Spleen (tissue), 11 donors: ENCODE results near the gene ZNF77. TPM values are rescaled to one million over a fixed set of nuclear protein-coding genes. Genes with fewer than 3 reads are reported as not detected.

Source experiments
- DNase-seq: peaks from one replicate; pipeline ENCODE4 v3.0.0-alpha.2; 2020
- H3K27ac ChIP-seq, 8 donors: fragments of 200-600 bp; sonication (generic) in 7 of 8; 1 replicate in 4 of 8; 2 replicates in 4 of 8; pipeline versions ENCODE4 v1.5.0 to v1.8.0; 2016 to 2021; ENCODE audit warnings: inconsistent platforms in 4 of 8, mild to moderate bottlenecking in 4 of 8, moderate library complexity in 1 of 8
- H3K27me3 ChIP-seq, 7 donors: fragments of 200-600 bp; sonication (generic) in 6 of 7; replicated peaks in 1 of 7; 1 replicate in 4 of 7; 2 replicates in 3 of 7; pipeline versions ENCODE4 v1.5.0 to v1.8.0; 2016 to 2021; ENCODE audit warnings: inconsistent platforms in 3 of 7, mild to moderate bottlenecking in 1 of 7
- H3K36me3 ChIP-seq, 6 donors: fragments of 200-600 bp; sonication (generic) in 5 of 6; 1 replicate in 4 of 6; 2 replicates in 2 of 6; pipeline versions ENCODE4 v1.5.0 to v1.8.0; 2016 to 2021; ENCODE audit warnings: inconsistent platforms in 2 of 6
- H3K4me1 ChIP-seq, 6 donors: fragments of 200-600 bp; sonication (generic) in 5 of 6; 1 replicate in 3 of 6; 2 replicates in 3 of 6; pipeline versions ENCODE4 v1.5.0 to v1.8.0; 2016 to 2021; ENCODE audit warnings: inconsistent platforms in 3 of 6
- H3K4me3 ChIP-seq, 8 donors: fragments of 200-600 bp; sonication (generic) in 7 of 8; 1 replicate in 4 of 8; 2 replicates in 4 of 8; pipeline versions ENCODE4 v1.5.0 to v1.8.0; 2016 to 2021; ENCODE audit warnings: inconsistent platforms in 4 of 8, mild to moderate bottlenecking in 4 of 8, moderate library complexity in 2 of 8
- H3K9me3 ChIP-seq, 8 donors: fragments of 200-600 bp; sonication (generic) in 7 of 8; 1 replicate in 4 of 8; 2 replicates in 4 of 8; pipeline versions ENCODE4 v1.5.0 to v1.8.0; 2016 to 2021; ENCODE audit warnings: inconsistent platforms in 4 of 8
- POLR2A ChIP-seq, 3 donors: fragments of 450-650 bp; IDR thresholded peaks; one replicate each; pipeline ENCODE4 v1.5.1; 2017; ENCODE audit warnings: antibody characterized with exemption in 3 of 3, mild to moderate bottlenecking in 1 of 3
- POLR2AphosphoS5 ChIP-seq, 3 donors: sonication (generic); formaldehyde crosslinking; IDR thresholded peaks; one replicate each; pipeline ENCODE4 v1.5.1; 2017; ENCODE audit warnings: antibody characterized with exemption in 3 of 3
- WGBS, 5 donors: extraction: QIAGEN DNeasy Blood & Tissue Kit in 3 of 5; methylation state at CpG; one replicate each; pipeline versions ENCODE4 v1.1.5 to v1.1.7; 2013 to 2018; 5-methylcytosine and 5-hydroxymethylcytosine counted together
- intact Hi-C: fragments of 100-400 bp; cut with DNase I; formaldehyde crosslinking; loops from one replicate; pipeline ENCODE4 v1.15.0; 2023; ENCODE audit warnings: low total_unique reads
- polyA plus RNA-seq, 3 donors: library from polyadenylated mRNA; stranded (reverse); fragments of 200-250 nt; gene quantifications; one replicate each; pipeline ENCODE4 v1.2.1, GENCODE V29; 2013
- total RNA-seq, 7 donors: library from RNA; depleted of rRNA in 3 of 7; stranded (reverse); fragments of >200 nt in 3 of 7; fragmentation: NEBNext Ultra II Directional in 4 of 7; extraction: Animal tissue kit (Norgen Biotek cat#: 25700) in 4 of 7; gene quantifications; one replicate each; pipeline versions ENCODE4 v1.1.0 to v1.2.1, GENCODE V29; 2016 to 2021
- TF ChIP-seq, protein P1 (sequence below), 11 experiments: fragments of 200-600 bp in 7 of 11; fragments of 450-650 bp in 4 of 11; sonication (generic) in 4 of 11; IDR thresholded peaks in 8 of 11; conservative IDR thresholded peaks in 3 of 11; 1 replicate in 7 of 11; 2 replicates in 4 of 11; pipeline versions ENCODE4 v1.4.0 to v1.8.0; 2016 to 2021; ENCODE audit warnings: antibody characterized with exemption in 11 of 11, inconsistent platforms in 4 of 11, mild to moderate bottlenecking in 1 of 11
- donor health status: healthy with polysubstance abuse.
- donor health status: DM: no; HTN: no; CAD: no; lungs with moderate emphysema.
- donor health status: DM: no; HTN: no; CAD: no.
- donor health status: Bipolar disorder and iron deficiency.
- donor health status: healthy.
- donor health status: DM: no; HTN: no; CAD: no.
- donor health status: DM: yes; HTN: yes; CAD: no.

The ZNF77 gene
- total and polyA plus RNA-seq, 10 donors = 2.2 to 7.5 (median 4.3) TPM

DNA sequence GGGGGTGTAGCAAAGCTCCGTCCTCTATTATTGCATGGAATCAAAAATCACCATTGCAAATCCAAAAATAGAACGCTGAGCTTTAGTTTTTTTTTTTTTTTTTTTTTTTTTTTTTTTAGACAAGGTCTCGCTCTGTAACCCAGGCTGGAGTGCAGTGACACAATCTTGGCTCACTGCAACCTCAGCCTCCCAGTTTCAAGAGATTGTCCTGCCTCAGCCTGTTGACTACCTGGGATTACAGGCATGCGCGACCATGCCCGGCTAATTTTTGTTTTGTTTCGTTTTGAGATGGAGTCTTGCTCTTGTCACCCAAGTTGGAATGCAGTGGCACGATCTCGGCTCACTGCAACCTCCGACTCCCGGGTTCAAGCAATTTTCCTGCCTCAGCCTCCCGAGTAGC lies 15.3 kb upstream of the ZNF77 start:
- no peak overlapping the region for H3K4me3 ChIP-seq
- H3K4me1 ChIP-seq = peaks cover 0 to 12% (median 7%) of the 10 kb centered on the region in 6 donors
- DNase-seq = no peak
- intact Hi-C loops = no loop called here
- 87 to 92% (median 90%) methylated on average over 12 of the region's 12 CpGs for WGBS, 5 donors
- no peak overlapping the region for H3K27ac ChIP-seq
- H3K9me3 ChIP-seq = no peaks in the 10 kb centered on the region
- TF ChIP-seq POLR2A (IDR thresholded peaks at IDR 0.05) = no peak
- TF ChIP-seq POLR2AphosphoS5 (IDR thresholded peaks at IDR 0.05) = no peak
- TF ChIP-seq, protein P1, sequence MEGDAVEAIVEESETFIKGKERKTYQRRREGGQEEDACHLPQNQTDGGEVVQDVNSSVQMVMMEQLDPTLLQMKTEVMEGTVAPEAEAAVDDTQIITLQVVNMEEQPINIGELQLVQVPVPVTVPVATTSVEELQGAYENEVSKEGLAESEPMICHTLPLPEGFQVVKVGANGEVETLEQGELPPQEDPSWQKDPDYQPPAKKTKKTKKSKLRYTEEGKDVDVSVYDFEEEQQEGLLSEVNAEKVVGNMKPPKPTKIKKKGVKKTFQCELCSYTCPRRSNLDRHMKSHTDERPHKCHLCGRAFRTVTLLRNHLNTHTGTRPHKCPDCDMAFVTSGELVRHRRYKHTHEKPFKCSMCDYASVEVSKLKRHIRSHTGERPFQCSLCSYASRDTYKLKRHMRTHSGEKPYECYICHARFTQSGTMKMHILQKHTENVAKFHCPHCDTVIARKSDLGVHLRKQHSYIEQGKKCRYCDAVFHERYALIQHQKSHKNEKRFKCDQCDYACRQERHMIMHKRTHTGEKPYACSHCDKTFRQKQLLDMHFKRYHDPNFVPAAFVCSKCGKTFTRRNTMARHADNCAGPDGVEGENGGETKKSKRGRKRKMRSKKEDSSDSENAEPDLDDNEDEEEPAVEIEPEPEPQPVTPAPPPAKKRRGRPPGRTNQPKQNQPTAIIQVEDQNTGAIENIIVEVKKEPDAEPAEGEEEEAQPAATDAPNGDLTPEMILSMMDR (IDR thresholded peaks at IDR 0.05 in 8 of 11, conservative IDR thresholded peaks at IDR 0.05 in 3 of 11) = no peak
- H3K36me3 ChIP-seq = no peaks in the 10 kb centered on the region
- H3K27me3 ChIP-seq = no peaks in the 10 kb centered on the region

DNA sequence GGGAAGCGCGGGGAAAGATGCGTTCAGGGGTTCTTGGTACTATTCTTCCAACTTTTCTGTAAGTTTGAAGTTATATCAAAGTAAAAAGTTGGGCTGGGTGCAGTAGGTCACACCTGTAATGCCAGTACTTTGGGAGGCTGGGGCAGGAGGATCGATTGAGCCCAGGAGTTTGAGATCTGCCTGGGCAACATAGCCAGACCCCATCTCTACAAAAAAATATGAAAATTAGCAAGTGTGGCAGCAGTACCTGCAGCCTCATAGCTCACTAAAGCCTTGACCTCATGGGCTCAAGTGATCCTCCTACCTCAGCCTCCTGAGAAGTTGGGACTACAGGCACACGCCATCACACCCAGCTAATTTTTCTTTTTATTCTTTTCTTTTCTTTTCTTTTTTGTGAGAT lies 12.4 kb upstream of the ZNF77 start:
- TF ChIP-seq POLR2AphosphoS5 (IDR thresholded peaks at IDR 0.05) (no peak), POLR2A (IDR thresholded peaks at IDR 0.05) (no peak)
- TF ChIP-seq, protein P1 (IDR thresholded peaks at IDR 0.05 in 8 of 11, conservative IDR thresholded peaks at IDR 0.05 in 3 of 11) = no peak
- DNase-seq = no peak
- Histone ChIP-seq H3K36me3 (no peaks in the 10 kb centered on the region), H3K4me1 (peaks cover 0 to 7% (median 4%) of the 10 kb centered on the region in 6 donors), H3K27ac (no peak overlapping the region), H3K27me3 (no peaks in the 10 kb centered on the region), H3K9me3 (no peaks in the 10 kb centered on the region), H3K4me3 (no peak overlapping the region)
- intact Hi-C loops = loop anchor here (5.0 kb wide), 1 partner anchor 205 kb away; no protein-coding TSS in a partner anchor
- WGBS, 5 donors = 92 to 95% (median 92%) methylated on average over 5 of the region's 5 CpGs

DNA sequence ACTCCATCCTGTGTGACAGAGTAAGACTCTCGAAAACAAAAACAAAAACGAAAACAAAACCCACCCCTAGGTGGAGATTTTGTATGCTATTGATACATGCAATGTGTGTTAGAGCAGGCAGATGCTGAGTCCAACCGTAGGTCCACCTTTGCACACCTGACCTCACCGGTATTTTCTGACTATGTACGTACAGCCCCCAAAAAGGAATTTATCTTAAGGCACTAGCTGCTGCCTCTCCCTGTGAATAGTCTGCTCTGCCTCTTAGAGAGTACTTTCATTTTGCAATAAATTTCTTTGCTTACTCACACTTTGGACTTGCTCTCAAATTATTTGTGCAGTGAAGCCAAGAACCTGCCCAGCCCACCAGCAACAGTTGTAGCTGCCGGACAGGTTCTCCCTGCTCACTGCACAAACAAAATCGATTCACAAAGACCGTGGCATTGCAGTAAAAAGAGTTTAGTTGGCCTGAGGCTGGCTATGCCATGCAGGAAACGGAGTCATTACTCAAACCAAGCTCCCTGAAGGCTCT lies 8.2 kb upstream of the ZNF77 start:
- H3K9me3 ChIP-seq = no peaks in the 10 kb centered on the region
- no peaks in the 10 kb centered on the region for H3K36me3 ChIP-seq
- H3K27me3 ChIP-seq = no peaks in the 10 kb centered on the region
- H3K4me3 ChIP-seq = no peak overlapping the region
- intact Hi-C loops = no loop called here
- no peak for DNase-seq
- H3K27ac ChIP-seq = no peak overlapping the region
- peaks cover 10 to 19% (median 16%) of the 10 kb centered on the region in 6 donors for H3K4me1 ChIP-seq
- 57 to 79% (median 73%) methylated on average over 9 of the region's 9 CpGs for WGBS, 5 donors
- no peak for TF ChIP-seq POLR2A (IDR thresholded peaks at IDR 0.05)

DNA sequence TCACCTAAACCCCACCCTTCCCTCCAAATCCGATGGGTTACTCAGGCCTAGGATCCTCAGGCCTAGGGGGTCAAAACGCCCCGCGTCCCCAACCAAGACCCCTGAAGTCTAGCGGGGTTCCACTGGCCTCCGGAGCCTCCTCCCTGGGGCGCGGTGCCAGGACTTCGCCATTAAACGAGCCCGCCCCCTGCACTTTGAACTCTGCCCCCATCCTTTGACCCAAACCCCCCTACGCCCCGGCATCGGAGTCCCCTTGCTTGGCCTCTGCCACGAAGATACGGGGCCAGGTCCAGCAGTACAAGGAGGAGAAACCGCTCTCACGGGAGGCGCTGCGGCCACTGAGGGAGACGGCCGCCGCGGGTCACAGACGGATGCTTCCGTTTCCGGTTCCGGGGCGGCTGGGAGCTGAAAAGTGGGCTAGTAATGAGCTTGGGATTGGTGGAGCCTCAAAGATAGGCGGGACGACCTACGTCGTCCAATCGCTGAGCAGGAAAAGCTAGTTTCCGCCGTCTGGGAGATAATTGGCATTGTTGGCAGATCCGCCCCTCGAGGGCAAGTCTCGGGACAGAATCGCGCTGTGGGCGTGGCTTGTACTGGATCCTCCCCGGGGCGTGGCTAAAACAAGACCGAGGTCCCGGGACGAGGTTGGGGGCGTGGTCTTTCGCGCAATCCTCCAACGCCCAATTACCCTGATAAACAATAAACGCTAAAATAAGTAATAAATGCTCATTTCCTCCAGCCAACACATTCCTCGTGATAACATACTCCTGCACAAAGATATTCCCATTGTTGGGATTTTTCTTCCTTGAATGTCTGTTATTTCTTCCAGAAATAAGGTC lies 5.7 kb upstream of the ZNF77 start:
- TF ChIP-seq, protein P1 (IDR thresholded peaks at IDR 0.05 in 8 of 11, conservative IDR thresholded peaks at IDR 0.05 in 3 of 11) = peak in 1 of 11 experiments; percentile 3
- peak; percentile 97 to 99 (median 98) for TF ChIP-seq POLR2AphosphoS5 (IDR thresholded peaks at IDR 0.05)
- TF ChIP-seq POLR2A (IDR thresholded peaks at IDR 0.05) = peak; percentile 34 to 79 (median 69)
- peak; percentile 99 for DNase-seq
- no peaks in the 10 kb centered on the region for H3K36me3 ChIP-seq
- H3K4me1 ChIP-seq = peaks cover 10 to 30% (median 21%) of the 10 kb centered on the region in 6 donors
- intact Hi-C loops = no loop called here
- WGBS, 5 donors = 0 to 1% (median 0%) methylated on average over 30 to 53 of the region's 53 CpGs
- peak overlapping the region; percentile 86 to 98 (median 94) for H3K27ac ChIP-seq
- peak overlapping the region; percentile 55 to 94 (median 70) for H3K4me3 ChIP-seq
- H3K9me3 ChIP-seq = no peaks in the 10 kb centered on the region
- H3K27me3 ChIP-seq = no peaks in the 10 kb centered on the region
